ENCODE results near the gene SDK1. TPM values are rescaled to one million over a fixed set of nuclear protein-coding genes. Genes with fewer than 3 reads are reported as not detected.

The SDK1 gene
- total and polyA plus RNA-seq, 2 of the 8 experiments (the other 6 are each of a cell fraction or from before 2014, with no cell fraction given) = 3.3 to 7.2 TPM

DNA sequence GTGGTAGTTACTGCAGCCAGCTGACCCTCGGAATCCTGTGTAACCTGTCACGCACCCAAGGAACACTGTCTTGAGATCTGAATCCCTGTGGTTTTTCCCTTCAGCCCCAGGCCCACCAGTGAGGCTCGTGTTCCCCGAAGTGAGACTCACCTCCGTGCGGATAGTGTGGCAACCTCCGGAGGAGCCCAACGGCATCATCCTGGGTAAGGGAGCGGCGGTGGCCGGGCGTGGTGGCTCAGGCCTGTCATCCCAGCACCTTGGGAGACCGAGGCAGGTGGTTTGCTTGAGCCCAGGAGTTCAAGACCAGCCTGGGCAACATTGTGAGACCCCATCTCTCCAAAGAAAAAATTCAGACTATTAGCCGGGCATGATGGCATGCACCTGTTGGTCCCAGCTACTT lies 831.2 kb downstream of the SDK1 start (continued):
- no peak for TF ChIP-seq CTCF (IDR thresholded peaks at IDR 0.05; ENCODE audit: control extremely low read depth in 1 of 3, insufficient read depth in 1 of 3, low read depth in 1 of 3, low read length in 3 of 3)
- TF ChIP-seq JUN (IDR thresholded peaks at IDR 0.05; ENCODE audit: low read depth, low read length) = no peak
- TF ChIP-seq CEBPB (IDR thresholded peaks at IDR 0.05; ENCODE audit: low read depth, low read length) = no peak
- TF ChIP-seq TBP (IDR thresholded peaks at IDR 0.05; ENCODE audit: low read depth, low read length) = no peak
- no peak for TF ChIP-seq SP4 (IDR thresholded peaks at IDR 0.05; ENCODE audit: low read length)
- TF ChIP-seq, protein P1, sequence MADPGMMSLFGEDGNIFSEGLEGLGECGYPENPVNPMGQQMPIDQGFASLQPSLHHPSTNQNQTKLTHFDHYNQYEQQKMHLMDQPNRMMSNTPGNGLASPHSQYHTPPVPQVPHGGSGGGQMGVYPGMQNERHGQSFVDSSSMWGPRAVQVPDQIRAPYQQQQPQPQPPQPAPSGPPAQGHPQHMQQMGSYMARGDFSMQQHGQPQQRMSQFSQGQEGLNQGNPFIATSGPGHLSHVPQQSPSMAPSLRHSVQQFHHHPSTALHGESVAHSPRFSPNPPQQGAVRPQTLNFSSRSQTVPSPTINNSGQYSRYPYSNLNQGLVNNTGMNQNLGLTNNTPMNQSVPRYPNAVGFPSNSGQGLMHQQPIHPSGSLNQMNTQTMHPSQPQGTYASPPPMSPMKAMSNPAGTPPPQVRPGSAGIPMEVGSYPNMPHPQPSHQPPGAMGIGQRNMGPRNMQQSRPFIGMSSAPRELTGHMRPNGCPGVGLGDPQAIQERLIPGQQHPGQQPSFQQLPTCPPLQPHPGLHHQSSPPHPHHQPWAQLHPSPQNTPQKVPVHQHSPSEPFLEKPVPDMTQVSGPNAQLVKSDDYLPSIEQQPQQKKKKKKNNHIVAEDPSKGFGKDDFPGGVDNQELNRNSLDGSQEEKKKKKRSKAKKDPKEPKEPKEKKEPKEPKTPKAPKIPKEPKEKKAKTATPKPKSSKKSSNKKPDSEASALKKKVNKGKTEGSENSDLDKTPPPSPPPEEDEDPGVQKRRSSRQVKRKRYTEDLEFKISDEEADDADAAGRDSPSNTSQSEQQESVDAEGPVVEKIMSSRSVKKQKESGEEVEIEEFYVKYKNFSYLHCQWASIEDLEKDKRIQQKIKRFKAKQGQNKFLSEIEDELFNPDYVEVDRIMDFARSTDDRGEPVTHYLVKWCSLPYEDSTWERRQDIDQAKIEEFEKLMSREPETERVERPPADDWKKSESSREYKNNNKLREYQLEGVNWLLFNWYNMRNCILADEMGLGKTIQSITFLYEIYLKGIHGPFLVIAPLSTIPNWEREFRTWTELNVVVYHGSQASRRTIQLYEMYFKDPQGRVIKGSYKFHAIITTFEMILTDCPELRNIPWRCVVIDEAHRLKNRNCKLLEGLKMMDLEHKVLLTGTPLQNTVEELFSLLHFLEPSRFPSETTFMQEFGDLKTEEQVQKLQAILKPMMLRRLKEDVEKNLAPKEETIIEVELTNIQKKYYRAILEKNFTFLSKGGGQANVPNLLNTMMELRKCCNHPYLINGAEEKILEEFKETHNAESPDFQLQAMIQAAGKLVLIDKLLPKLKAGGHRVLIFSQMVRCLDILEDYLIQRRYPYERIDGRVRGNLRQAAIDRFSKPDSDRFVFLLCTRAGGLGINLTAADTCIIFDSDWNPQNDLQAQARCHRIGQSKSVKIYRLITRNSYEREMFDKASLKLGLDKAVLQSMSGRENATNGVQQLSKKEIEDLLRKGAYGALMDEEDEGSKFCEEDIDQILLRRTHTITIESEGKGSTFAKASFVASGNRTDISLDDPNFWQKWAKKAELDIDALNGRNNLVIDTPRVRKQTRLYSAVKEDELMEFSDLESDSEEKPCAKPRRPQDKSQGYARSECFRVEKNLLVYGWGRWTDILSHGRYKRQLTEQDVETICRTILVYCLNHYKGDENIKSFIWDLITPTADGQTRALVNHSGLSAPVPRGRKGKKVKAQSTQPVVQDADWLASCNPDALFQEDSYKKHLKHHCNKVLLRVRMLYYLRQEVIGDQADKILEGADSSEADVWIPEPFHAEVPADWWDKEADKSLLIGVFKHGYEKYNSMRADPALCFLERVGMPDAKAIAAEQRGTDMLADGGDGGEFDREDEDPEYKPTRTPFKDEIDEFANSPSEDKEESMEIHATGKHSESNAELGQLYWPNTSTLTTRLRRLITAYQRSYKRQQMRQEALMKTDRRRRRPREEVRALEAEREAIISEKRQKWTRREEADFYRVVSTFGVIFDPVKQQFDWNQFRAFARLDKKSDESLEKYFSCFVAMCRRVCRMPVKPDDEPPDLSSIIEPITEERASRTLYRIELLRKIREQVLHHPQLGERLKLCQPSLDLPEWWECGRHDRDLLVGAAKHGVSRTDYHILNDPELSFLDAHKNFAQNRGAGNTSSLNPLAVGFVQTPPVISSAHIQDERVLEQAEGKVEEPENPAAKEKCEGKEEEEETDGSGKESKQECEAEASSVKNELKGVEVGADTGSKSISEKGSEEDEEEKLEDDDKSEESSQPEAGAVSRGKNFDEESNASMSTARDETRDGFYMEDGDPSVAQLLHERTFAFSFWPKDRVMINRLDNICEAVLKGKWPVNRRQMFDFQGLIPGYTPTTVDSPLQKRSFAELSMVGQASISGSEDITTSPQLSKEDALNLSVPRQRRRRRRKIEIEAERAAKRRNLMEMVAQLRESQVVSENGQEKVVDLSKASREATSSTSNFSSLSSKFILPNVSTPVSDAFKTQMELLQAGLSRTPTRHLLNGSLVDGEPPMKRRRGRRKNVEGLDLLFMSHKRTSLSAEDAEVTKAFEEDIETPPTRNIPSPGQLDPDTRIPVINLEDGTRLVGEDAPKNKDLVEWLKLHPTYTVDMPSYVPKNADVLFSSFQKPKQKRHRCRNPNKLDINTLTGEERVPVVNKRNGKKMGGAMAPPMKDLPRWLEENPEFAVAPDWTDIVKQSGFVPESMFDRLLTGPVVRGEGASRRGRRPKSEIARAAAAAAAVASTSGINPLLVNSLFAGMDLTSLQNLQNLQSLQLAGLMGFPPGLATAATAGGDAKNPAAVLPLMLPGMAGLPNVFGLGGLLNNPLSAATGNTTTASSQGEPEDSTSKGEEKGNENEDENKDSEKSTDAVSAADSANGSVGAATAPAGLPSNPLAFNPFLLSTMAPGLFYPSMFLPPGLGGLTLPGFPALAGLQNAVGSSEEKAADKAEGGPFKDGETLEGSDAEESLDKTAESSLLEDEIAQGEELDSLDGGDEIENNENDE (IDR thresholded peaks at IDR 0.05; ENCODE audit: insufficient replicate concordance, low read length) = no peak
- no peak for TF ChIP-seq FOSL1 (IDR thresholded peaks at IDR 0.05; ENCODE audit: insufficient read depth, low read depth, low read length)
- TF ChIP-seq USF2 (IDR thresholded peaks at IDR 0.05; ENCODE audit: low read length) = no peak
- no peak for TF ChIP-seq BCL11A (IDR thresholded peaks at IDR 0.05; ENCODE audit: low read depth in 2 of 2, low read length in 2 of 2)
